Spinal cord (tissue), 10 donors: ENCODE measurements around the gene DERL2. TPM values are rescaled to one million over a fixed set of nuclear protein-coding genes. Genes with fewer than 3 reads are reported as not detected.

Experiments used
- DNase-seq, 6 donors: peaks; one replicate each; pipeline versions ENCODE4 v3.0.0 to v3.0.0-alpha.2; 2013 to 2015; ENCODE audit warnings: low spot score in 6 of 6, low read depth in 4 of 6
- H3K27ac ChIP-seq: one replicate; pipeline ENCODE4 v1.5.1; 2013; ENCODE audit warnings: low read depth, low read length, control low read depth
- H3K27me3 ChIP-seq: one replicate; pipeline ENCODE4 v1.6.1; 2013; ENCODE audit warnings: low read length; ENCODE audit not compliant: control insufficient read depth, insufficient read depth
- H3K36me3 ChIP-seq: one replicate; pipeline ENCODE4 v1.6.1; 2013; ENCODE audit warnings: low read length; ENCODE audit not compliant: control insufficient read depth, insufficient read depth
- H3K4me1 ChIP-seq: one replicate; pipeline ENCODE4 v1.6.1; 2013; ENCODE audit warnings: low read length; ENCODE audit not compliant: control insufficient read depth, insufficient read depth
- H3K4me3 ChIP-seq: one replicate; pipeline ENCODE4 v1.5.1; 2013; ENCODE audit warnings: low read depth, low read length, control low read depth
- H3K9me3 ChIP-seq: one replicate; pipeline ENCODE4 v1.6.1; 2013; ENCODE audit warnings: low read length; ENCODE audit not compliant: control insufficient read depth, insufficient read depth
- WGBS: methylation state at CpG from one replicate; pipeline ENCODE4 v1.1.5; 2013; ENCODE audit warnings: missing lambda C conversion rate; ENCODE audit not compliant: insufficient coverage; 5-methylcytosine and 5-hydroxymethylcytosine counted together
- long read RNA-seq, 4 donors: transcript quantifications; one replicate each; lab custom pipeline, GENCODE V29; 2026
- polyA plus RNA-seq, 2 donors: library from polyadenylated mRNA; unstranded; fragments of 120-200 nt; gene quantifications; one replicate each; pipeline ENCODE4 v1.2.1, GENCODE V29; 2013; ENCODE audit not compliant: insufficient read length in 2 of 2
- total RNA-seq, 2 donors: library from RNA; depleted of rRNA in 1 of 2; stranded (reverse); fragments of 120-200 nt in 1 of 2; fragments of >200 nt in 1 of 2; gene quantifications; one replicate each; pipeline versions ENCODE4 v1.2.3 to v1.2.4, GENCODE V29; 2013 to 2014
- donor health status: healthy.

DERL2 gene
- 10 to 100 TPM; 38.3 to 65.8 TPM for total RNA-seq
- 10 to 100 TPM; 52.7 to 65.1 TPM for polyA plus RNA-seq
- long read RNA-seq, donor 1, full-length matches to known transcripts: 30 of 30 reads
- long read RNA-seq, donor 1, partial matches to known transcripts: 0 of 30 reads
- long read RNA-seq, donor 1, other reads (novel, unspliced or antisense): 0 of 30 reads
- long read RNA-seq, donor 2, full-length matches to known transcripts: 10 of 10 reads
- long read RNA-seq, donor 2, partial matches to known transcripts: 0 of 10 reads
- long read RNA-seq, donor 2, other reads (novel, unspliced or antisense): 0 of 10 reads
- long read RNA-seq, donor 3, full-length matches to known transcripts: 7 of 7 reads
- long read RNA-seq, donor 3, partial matches to known transcripts: 0 of 7 reads
- long read RNA-seq, donor 3, other reads (novel, unspliced or antisense): 0 of 7 reads
- long read RNA-seq, donor 4, full-length matches to known transcripts: 28 of 35 reads
- long read RNA-seq, donor 4, partial matches to known transcripts: 7 of 35 reads
- long read RNA-seq, donor 4, other reads (novel, unspliced or antisense): 0 of 35 reads

GRCh38 chr17:5485270-5486205, at the start of gene DERL2:
Gene DERL2 (minus strand): TSS chr17:5486178. CDS start chr17:5486161, 17 bp downstream.
- peaks cover 18% of the 10 kb centered on the region for H3K4me1 ChIP-seq
- H3K27ac ChIP-seq: peak within 1 kb of the TSS; percentile 99
- no peaks in the 10 kb centered on the region for H3K9me3 ChIP-seq
- 0% methylated on average over 22 of the region's 29 CpGs for WGBS
- no peaks in the 10 kb centered on the region for H3K27me3 ChIP-seq
- H3K4me3 ChIP-seq: peak within 1 kb of the TSS; percentile 92
- no peak for DNase-seq
- H3K36me3 ChIP-seq: peaks cover 22% of the 10 kb centered on the region

- Histone ChIP-seq H3K9me3 (no peaks in the 10 kb centered on the region), H3K27ac (no peak overlapping the region), H3K27me3 (no peaks in the 10 kb centered on the region), H3K4me3 (no peak overlapping the region), H3K36me3 (peaks cover 2% of the 10 kb centered on the region), H3K4me1 (peaks cover 4% of the 10 kb centered on the region)
- 100% methylated on average over 2 of the region's 2 CpGs for WGBS
- DNase-seq: no peak
Measured at GRCh38 chr17:5535436-5535835, 49.5 kb upstream of the DERL2 start.

- H3K9me3 ChIP-seq: no peaks in the 10 kb centered on the region
- 86% methylated on average over 15 of the region's 18 CpGs for WGBS
- no peak overlapping the region for H3K27ac ChIP-seq
- H3K36me3 ChIP-seq: peaks cover 2% of the 10 kb centered on the region
- peaks cover 4% of the 10 kb centered on the region for H3K4me1 ChIP-seq
- DNase-seq: no peak
- no peak overlapping the region for H3K4me3 ChIP-seq
- H3K27me3 ChIP-seq: no peaks in the 10 kb centered on the region
Measured at GRCh38 chr17:5533486-5534315, 47.7 kb upstream of the DERL2 start.

DNA sequence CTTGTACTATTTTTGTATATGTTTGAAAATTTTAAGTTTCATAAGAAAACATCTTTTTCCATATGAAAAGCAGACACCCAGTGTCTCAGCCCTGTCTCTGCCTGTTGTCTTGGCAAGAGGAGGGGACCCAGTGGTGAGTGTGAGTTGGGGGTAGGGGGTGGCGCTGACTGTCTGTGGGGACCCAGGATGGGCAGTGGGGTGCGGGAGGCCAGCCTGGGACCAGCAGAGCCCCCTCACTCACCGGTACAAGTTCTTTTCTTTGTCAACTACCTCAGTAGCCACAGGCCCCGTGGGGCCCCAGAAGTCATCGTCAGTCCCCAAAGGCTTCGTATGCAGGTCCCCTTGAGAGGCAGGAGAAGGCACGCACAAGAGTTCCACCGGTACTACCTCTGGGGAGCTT, 46.6 kb upstream of the DERL2 start:
- H3K36me3 ChIP-seq: peaks cover 2% of the 10 kb centered on the region
- WGBS: 96% methylated on average over 8 of the region's 8 CpGs
- no peaks in the 10 kb centered on the region for H3K27me3 ChIP-seq
- DNase-seq: no peak
- no peak overlapping the region for H3K4me3 ChIP-seq
- H3K4me1 ChIP-seq: peaks cover 13% of the 10 kb centered on the region
- H3K27ac ChIP-seq: no peak overlapping the region
- no peaks in the 10 kb centered on the region for H3K9me3 ChIP-seq

- DNase-seq: no peak
- 100% methylated on average over 3 of the region's 4 CpGs for WGBS
- Histone ChIP-seq H3K9me3 (no peaks in the 10 kb centered on the region), H3K4me1 (peaks cover 23% of the 10 kb centered on the region), H3K4me3 (no peak overlapping the region), H3K36me3 (no peaks in the 10 kb centered on the region), H3K27me3 (no peaks in the 10 kb centered on the region), H3K27ac (no peak overlapping the region)
Measured at GRCh38 chr17:5531085-5531418, 45.1 kb upstream of the DERL2 start.

DNA sequence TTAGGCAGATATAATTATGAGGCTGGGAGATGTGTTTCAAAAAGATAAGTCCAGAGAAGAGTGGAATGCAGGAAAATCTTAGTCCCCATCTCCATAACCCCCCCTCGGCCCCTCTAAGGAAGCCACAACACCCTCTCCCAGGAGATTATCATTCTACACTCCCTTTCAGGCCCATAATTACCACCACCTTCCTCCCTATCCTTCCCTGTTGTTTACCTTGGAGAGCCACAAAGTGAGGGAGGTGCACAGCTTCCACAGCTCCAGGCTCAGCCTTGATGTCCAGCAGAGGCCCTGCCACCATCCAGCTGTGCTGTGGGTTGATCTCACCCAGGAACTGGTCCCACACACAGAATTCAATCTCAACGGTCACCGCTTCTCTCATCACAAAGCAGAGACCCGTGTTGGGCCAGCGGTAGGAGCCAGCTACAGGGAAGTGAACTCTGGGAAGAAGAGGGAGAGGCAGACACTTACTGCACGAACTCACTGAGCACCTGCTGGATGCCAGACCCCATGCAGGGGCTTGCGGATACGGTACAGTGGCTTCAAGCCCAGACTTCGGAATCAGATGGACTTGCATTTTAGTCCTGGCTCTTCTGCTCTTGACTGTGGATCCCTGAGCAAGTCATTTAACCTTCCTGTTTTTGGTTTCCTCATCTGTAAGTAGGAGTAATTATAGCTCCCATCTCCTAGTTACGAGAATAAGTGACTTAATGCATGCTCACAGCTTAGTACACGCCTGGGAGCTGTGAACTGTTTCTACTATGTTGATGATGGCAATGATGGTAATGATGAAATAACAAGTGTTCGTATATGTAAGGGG, 44.5 kb upstream of the DERL2 start:
- H3K27me3 ChIP-seq: no peaks in the 10 kb centered on the region
- H3K9me3 ChIP-seq: no peaks in the 10 kb centered on the region
- DNase-seq: no peak
- no peaks in the 10 kb centered on the region for H3K36me3 ChIP-seq
- H3K4me1 ChIP-seq: peaks cover 25% of the 10 kb centered on the region
- H3K4me3 ChIP-seq: no peak overlapping the region
- 82% methylated on average over 7 of the region's 12 CpGs for WGBS
- no peak overlapping the region for H3K27ac ChIP-seq

DNA sequence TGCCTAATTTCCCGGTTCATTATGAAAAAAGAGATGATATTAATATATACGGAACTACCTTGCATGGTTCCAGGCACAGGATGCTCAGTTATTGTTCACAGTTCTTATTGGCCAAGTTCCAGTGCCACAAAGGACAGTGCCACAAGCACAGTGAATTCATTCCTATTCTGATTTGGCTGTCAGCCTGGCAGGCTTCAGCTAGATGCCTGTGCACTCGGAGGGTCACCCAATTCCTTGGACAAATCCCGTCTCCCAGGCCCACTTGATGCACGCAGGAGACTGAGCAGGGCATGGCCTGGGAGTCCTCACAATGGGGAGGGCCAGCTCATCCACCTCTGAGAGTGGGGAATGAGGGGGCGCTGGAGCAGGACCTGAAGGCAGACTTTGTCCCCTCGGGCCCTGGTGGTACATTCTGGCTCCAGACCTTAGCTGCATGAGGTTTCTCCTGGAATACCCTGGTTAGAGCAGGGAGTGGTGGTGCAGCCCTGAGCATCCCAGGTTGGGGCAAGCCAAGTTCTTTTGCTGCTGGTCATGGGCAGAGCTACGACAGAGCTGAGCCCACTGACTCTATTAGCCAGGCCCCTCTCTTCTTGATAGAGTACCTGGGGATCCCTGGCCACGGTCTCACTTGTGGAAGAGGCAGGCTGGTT, 41.7 kb upstream of the DERL2 start:
- no peaks in the 10 kb centered on the region for H3K36me3 ChIP-seq
- WGBS: 68% methylated on average over 7 of the region's 9 CpGs
- peak in 2 of 6 donors; percentile 17 to 44 for DNase-seq

GRCh38 chr17:5526821-5527598, 41.0 kb upstream of the DERL2 start:
- Histone ChIP-seq H3K27me3 (no peaks in the 10 kb centered on the region), H3K36me3 (no peaks in the 10 kb centered on the region), H3K4me1 (peaks cover 25% of the 10 kb centered on the region), H3K4me3 (no peak overlapping the region), H3K27ac (peak overlapping the region; percentile 89), H3K9me3 (no peaks in the 10 kb centered on the region)
- 34% methylated on average over 13 of the region's 14 CpGs for WGBS
- DNase-seq: peak; percentile 54 to 92 (median 78)

More for the DNA sequence above, 41.7 kb upstream of the DERL2 start:
- Histone ChIP-seq H3K27ac (peak overlapping the region; percentile 89), H3K9me3 (no peaks in the 10 kb centered on the region), H3K27me3 (no peaks in the 10 kb centered on the region), H3K4me3 (no peak overlapping the region), H3K4me1 (peaks cover 25% of the 10 kb centered on the region)
